Suprapubic skin (tissue), 4 donors: Measurements from ENCODE around the gene CNOT4. TPM values are rescaled to one million over a fixed set of nuclear protein-coding genes. Genes with fewer than 3 reads are reported as not detected.

Source experiments
- DNase-seq, 2 donors: peaks; one replicate each; pipeline ENCODE4 v3.0.0-alpha.2; 2019; ENCODE audit warnings: low spot score in 2 of 2
- H3K27ac ChIP-seq: fragments of 200-600 bp; sonication (generic); one replicate; pipeline ENCODE4 v1.5.1; 2019
- H3K27me3 ChIP-seq: fragments of 200-600 bp; sonication (generic); one replicate; pipeline ENCODE4 v1.5.1; 2019
- H3K36me3 ChIP-seq: fragments of 200-600 bp; sonication (generic); one replicate; pipeline ENCODE4 v1.5.1; 2019
- H3K4me1 ChIP-seq: fragments of 200-600 bp; sonication (generic); one replicate; pipeline ENCODE4 v1.5.1; 2019
- H3K4me3 ChIP-seq: fragments of 200-600 bp; sonication (generic); one replicate; pipeline ENCODE4 v1.5.1; 2019; ENCODE audit warnings: mild to moderate bottlenecking
- H3K9me3 ChIP-seq: fragments of 200-600 bp; sonication (generic); one replicate; pipeline ENCODE4 v1.5.1; 2019
- EP300 ChIP-seq: sonication (generic); formaldehyde crosslinking; IDR thresholded peaks from one replicate; pipeline ENCODE4 v1.6.1; 2017; ENCODE audit warnings: antibody characterized with exemption
- POLR2A ChIP-seq, 2 donors: fragments of 450-650 bp; IDR thresholded peaks; one replicate each; pipeline ENCODE4 v1.6.1; 2017; ENCODE audit warnings: antibody characterized with exemption in 2 of 2, mild to moderate bottlenecking in 2 of 2, moderate library complexity in 2 of 2
- POLR2AphosphoS5 ChIP-seq, 3 donors: sonication (generic); formaldehyde crosslinking; IDR thresholded peaks; one replicate each; pipeline ENCODE4 v1.6.1; 2017; ENCODE audit warnings: antibody characterized with exemption in 3 of 3
- WGBS: methylation state at CpG from one replicate; pipeline ENCODE4 v1.1.5; 2018; 5-methylcytosine and 5-hydroxymethylcytosine counted together
- total RNA-seq, 4 donors: library from RNA; depleted of rRNA; stranded (reverse); fragments of >200 nt; gene quantifications; one replicate each; pipeline ENCODE4 v1.1.0, GENCODE V29; 2016
- TF ChIP-seq, protein P1 (sequence below), 2 donors: fragments of 200-600 bp in 1 of 2; fragments of 450-650 bp in 1 of 2; sonication (generic) in 1 of 2; IDR thresholded peaks; one replicate each; pipeline ENCODE4 v1.5.1; 2016 to 2019; ENCODE audit warnings: antibody characterized with exemption in 2 of 2, mild to moderate bottlenecking in 1 of 2, moderate library complexity in 1 of 2

The CNOT4 gene
- total RNA-seq, 4 donors from 2014 or later, result 17.2 to 32.3 (median 22.6) TPM

DNA sequence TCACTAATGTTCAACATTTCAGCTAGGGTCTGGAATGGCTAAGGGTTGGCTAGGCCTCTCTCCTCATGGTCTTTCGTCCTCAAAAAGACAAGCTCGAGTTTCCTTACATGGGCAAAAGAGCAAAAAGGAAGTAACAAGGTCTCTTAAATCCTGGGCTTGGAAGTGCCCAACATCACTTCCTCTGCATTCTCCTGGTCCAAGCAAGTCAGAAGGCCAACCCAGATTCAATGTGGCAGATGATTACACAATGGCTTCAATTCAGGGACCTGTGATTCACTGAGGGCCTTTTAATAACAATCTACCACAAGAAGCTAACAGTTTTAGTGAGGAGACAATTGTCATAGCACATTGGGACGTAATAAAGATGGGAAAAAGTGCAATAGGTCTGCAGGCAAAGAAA, 43.4 kb upstream of the CNOT4 start:
- Histone ChIP-seq H3K27me3 (no peaks in the 10 kb centered on the region), H3K4me3 (no peak overlapping the region), H3K4me1 (no peaks in the 10 kb centered on the region), H3K36me3 (no peaks in the 10 kb centered on the region), H3K9me3 (no peaks in the 10 kb centered on the region), H3K27ac (no peak overlapping the region)
- TF ChIP-seq POLR2A (IDR thresholded peaks at IDR 0.05) (no peak), POLR2AphosphoS5 (IDR thresholded peaks at IDR 0.05) (no peak)
- TF ChIP-seq, protein P1, sequence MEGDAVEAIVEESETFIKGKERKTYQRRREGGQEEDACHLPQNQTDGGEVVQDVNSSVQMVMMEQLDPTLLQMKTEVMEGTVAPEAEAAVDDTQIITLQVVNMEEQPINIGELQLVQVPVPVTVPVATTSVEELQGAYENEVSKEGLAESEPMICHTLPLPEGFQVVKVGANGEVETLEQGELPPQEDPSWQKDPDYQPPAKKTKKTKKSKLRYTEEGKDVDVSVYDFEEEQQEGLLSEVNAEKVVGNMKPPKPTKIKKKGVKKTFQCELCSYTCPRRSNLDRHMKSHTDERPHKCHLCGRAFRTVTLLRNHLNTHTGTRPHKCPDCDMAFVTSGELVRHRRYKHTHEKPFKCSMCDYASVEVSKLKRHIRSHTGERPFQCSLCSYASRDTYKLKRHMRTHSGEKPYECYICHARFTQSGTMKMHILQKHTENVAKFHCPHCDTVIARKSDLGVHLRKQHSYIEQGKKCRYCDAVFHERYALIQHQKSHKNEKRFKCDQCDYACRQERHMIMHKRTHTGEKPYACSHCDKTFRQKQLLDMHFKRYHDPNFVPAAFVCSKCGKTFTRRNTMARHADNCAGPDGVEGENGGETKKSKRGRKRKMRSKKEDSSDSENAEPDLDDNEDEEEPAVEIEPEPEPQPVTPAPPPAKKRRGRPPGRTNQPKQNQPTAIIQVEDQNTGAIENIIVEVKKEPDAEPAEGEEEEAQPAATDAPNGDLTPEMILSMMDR (IDR thresholded peaks at IDR 0.05), result no peak
- DNase-seq, result no peak
- 81% methylated on average over 3 of the region's 3 CpGs for WGBS

DNA sequence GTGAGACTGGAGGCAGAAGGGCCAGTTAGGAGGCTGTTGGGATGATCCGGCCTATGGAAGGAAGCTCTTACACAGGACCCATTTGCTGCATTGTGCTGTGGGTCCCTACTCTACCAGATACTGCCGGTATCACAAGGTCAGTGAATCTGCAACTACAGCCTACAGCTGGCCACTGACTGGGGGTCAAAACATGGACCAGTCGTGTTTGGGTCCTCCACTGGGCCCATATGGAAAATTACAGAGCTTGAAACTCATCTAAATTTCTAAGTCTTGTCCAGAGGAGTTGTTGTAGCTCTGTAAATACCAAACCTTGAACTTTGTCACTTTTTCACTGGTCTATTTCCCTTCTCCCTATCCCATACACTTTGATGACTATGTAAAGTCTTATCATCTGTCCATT, 42.2 kb upstream of the CNOT4 start:
- H3K4me3 ChIP-seq, result no peak overlapping the region
- DNase-seq, result no peak
- no peaks in the 10 kb centered on the region for H3K4me1 ChIP-seq
- TF ChIP-seq POLR2AphosphoS5 (IDR thresholded peaks at IDR 0.05), result no peak
- TF ChIP-seq, protein P1 (IDR thresholded peaks at IDR 0.05), result no peak
- TF ChIP-seq POLR2A (IDR thresholded peaks at IDR 0.05), result no peak
- no peak for TF ChIP-seq EP300
- H3K36me3 ChIP-seq, result no peaks in the 10 kb centered on the region
- 86% methylated on average over 3 of the region's 3 CpGs for WGBS
- no peaks in the 10 kb centered on the region for H3K9me3 ChIP-seq
- no peaks in the 10 kb centered on the region for H3K27me3 ChIP-seq
- H3K27ac ChIP-seq, result no peak overlapping the region

DNA sequence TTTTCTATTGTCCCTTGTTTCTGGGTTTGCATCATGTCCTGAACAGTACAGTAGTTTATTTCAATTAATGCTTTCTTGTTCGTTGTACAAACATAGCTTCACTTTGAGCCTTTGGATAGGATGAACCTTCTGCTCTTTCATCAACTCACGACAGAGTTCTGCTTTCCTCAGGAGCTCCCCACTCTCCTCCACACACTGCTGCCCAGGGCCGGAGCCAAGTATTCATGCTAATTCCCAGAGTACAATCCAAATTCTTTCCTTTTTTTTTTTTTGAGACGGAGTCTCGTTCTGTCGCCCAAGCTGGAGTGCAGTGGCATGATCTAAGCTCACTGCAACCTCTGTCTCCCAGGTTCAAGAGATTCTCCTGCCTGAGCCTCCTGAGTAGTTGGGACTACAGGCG, 40.3 kb upstream of the CNOT4 start:
- WGBS, result 70% methylated on average over 7 of the region's 7 CpGs
- Histone ChIP-seq H3K27me3 (no peaks in the 10 kb centered on the region), H3K9me3 (no peaks in the 10 kb centered on the region), H3K4me3 (no peak overlapping the region), H3K27ac (no peak overlapping the region), H3K36me3 (no peaks in the 10 kb centered on the region), H3K4me1 (no peaks in the 10 kb centered on the region)
- no peak for DNase-seq
- TF ChIP-seq, protein P1 (IDR thresholded peaks at IDR 0.05), result no peak
- TF ChIP-seq EP300 (no peak), POLR2AphosphoS5 (IDR thresholded peaks at IDR 0.05) (no peak), POLR2A (IDR thresholded peaks at IDR 0.05) (no peak)

DNA sequence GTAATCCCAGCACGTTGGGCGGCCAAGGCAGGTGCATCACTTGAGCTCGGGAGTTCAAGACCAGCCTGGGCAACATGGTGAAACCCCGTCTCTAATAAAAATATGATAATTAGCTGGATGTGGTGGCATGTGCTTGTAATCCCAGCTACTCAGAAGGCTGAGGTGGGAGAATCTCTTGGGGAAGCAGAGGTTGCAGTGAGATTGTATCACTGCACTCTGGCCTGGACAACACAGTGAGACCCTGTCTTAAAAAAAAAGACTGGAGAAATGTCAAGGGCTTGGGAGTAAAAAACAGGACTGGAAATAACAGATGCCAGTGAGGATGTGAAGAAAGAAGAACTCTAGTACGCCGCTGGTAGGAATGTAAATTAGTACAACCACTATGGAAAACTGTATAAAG, 31.1 kb upstream of the CNOT4 start:
- DNase-seq, result no peak
- no peaks in the 10 kb centered on the region for H3K36me3 ChIP-seq
- no peaks in the 10 kb centered on the region for H3K4me1 ChIP-seq
- H3K9me3 ChIP-seq, result no peaks in the 10 kb centered on the region
- WGBS, result 89% methylated on average over 6 of the region's 6 CpGs
- H3K4me3 ChIP-seq, result no peak overlapping the region
- H3K27me3 ChIP-seq, result no peaks in the 10 kb centered on the region
- no peak overlapping the region for H3K27ac ChIP-seq
- TF ChIP-seq POLR2A (IDR thresholded peaks at IDR 0.05) (no peak), POLR2AphosphoS5 (IDR thresholded peaks at IDR 0.05) (no peak), EP300 (no peak)
- TF ChIP-seq, protein P1 (IDR thresholded peaks at IDR 0.05), result no peak

DNA sequence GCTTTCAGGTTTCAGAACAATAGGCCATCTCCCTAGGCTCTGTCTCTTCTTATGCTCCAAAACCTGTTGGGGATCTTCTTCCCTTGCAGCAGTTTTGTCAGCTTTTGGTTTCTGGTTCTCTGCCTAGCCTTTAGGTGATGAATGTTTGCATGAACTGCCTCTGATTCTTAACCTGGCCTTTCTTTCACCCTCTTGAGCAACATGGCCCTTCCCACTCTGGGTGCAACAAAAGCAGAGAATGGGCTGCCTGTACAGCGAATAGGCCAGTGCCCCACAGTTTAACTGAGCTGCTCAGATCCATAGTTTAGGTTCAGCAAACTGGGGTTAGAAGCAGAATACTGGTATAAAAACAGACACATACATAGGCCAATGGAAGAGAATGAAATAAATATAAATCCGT, 29.7 kb upstream of the CNOT4 start:
- no peak for TF ChIP-seq POLR2A (IDR thresholded peaks at IDR 0.05)
- no peak for TF ChIP-seq EP300
- no peak for TF ChIP-seq POLR2AphosphoS5 (IDR thresholded peaks at IDR 0.05)
- no peak overlapping the region for H3K4me3 ChIP-seq
- WGBS, result 96% methylated on average over 2 of the region's 2 CpGs
- no peaks in the 10 kb centered on the region for H3K27me3 ChIP-seq
- no peak for DNase-seq
- no peaks in the 10 kb centered on the region for H3K4me1 ChIP-seq
- no peaks in the 10 kb centered on the region for H3K36me3 ChIP-seq
- no peaks in the 10 kb centered on the region for H3K9me3 ChIP-seq
- H3K27ac ChIP-seq, result no peak overlapping the region

DNA sequence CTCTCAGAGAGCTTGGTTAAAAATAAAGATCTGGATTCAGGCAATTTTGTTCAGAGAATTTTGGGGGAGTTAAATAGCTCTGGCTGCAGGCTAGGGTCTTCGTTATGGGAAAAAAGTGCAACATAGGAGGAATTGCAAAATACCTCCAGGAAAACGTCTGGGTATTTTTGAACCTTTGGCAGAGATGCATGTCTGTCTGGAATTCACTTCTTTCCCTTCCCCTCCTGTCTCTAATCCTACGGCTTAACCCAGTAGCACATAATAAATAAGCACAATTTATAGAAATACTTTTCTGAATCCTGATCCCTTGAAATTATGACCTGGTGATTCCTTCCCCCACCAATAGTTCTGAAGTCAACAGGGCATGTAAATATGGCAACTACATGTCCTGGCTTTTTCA, 28.5 kb upstream of the CNOT4 start:
- Histone ChIP-seq H3K4me1 (no peaks in the 10 kb centered on the region), H3K27me3 (no peaks in the 10 kb centered on the region), H3K27ac (no peak overlapping the region), H3K4me3 (no peak overlapping the region), H3K9me3 (no peaks in the 10 kb centered on the region), H3K36me3 (no peaks in the 10 kb centered on the region)
- WGBS, result 28% methylated on average over 3 of the region's 3 CpGs
- DNase-seq, result no peak
- no peak for TF ChIP-seq POLR2A (IDR thresholded peaks at IDR 0.05)
- TF ChIP-seq, protein P1 (IDR thresholded peaks at IDR 0.05), result no peak
- TF ChIP-seq EP300, result no peak
- TF ChIP-seq POLR2AphosphoS5 (IDR thresholded peaks at IDR 0.05), result no peak
